Measurements from ENCODE around the gene ZNF416. TPM values are rescaled to one million over a fixed set of nuclear protein-coding genes. Genes with fewer than 3 reads are reported as not detected.
A peak's percentile ranks its signal among the peaks of the same experiment; 100 is the strongest.

Gene ZNF416
- total and polyA plus RNA-seq, 3 experiments from 2014 or later = 5.9 to 6.6 (median 6.3) TPM

- peaks cover 9 to 55% (median 42%) of the 10 kb centered on the region in 5 donors for H3K9me3 Mint-ChIP-seq
- peak; percentile 70 to 89 (median 76) for DNase-seq
- H3K4me1 Mint-ChIP-seq = peaks cover 22 to 34% (median 31%) of the 10 kb centered on the region in 3 donors
- peak within 1 kb of the TSS; percentile 14 for H3K27ac ChIP-seq (ENCODE audit: low read depth, low read length)
- H3K27ac Mint-ChIP-seq = peak within 1 kb of the TSS in 7 of 8 donors; percentile 44 to 98 (median 78)
- H3K36me3 Mint-ChIP-seq = peaks cover 30 to 50% (median 36%) of the 10 kb centered on the region in 3 donors
- H3K36me3 ChIP-seq (ENCODE audit: insufficient read depth, low read length) = peaks cover 14% of the 10 kb centered on the region
- no peaks in the 10 kb centered on the region for H3K27me3 Mint-ChIP-seq
- CTCF ChIA-PET = no interaction called here
- peak within 1 kb of the TSS; percentile 79 for H3K4me3 ChIP-seq (ENCODE audit: low read length)
- peaks cover 15% of the 10 kb centered on the region for H3K4me1 ChIP-seq (ENCODE audit: insufficient read depth, low read length)
- peaks cover 11% of the 10 kb centered on the region for H3K9me3 ChIP-seq (ENCODE audit: low read length)
- H3K4me3 Mint-ChIP-seq = peak within 1 kb of the TSS; percentile 85 to 94 (median 87)
- H3K27me3 ChIP-seq (ENCODE audit: insufficient read depth, low read length, poor library complexity, severe bottlenecking) = no peaks in the 10 kb centered on the region
- POLR2A ChIA-PET = interaction anchor here (0.9 to 1.0 kb wide), 3 partner anchors 14 to 33 kb away, joined by 3 to 4 read pairs (median 3); partner anchors contain the start of genes ZNF134 and ZNF416
Observed at GRCh38 chr19:57599761-57600383, 21.2 kb upstream of the ZNF416 start, which contains the start of gene ZNF530. TSS of gene ZNF530 (plus strand) at chr19:57599885. CDS start at chr19:57604346, 4,461 bp downstream.

DNA sequence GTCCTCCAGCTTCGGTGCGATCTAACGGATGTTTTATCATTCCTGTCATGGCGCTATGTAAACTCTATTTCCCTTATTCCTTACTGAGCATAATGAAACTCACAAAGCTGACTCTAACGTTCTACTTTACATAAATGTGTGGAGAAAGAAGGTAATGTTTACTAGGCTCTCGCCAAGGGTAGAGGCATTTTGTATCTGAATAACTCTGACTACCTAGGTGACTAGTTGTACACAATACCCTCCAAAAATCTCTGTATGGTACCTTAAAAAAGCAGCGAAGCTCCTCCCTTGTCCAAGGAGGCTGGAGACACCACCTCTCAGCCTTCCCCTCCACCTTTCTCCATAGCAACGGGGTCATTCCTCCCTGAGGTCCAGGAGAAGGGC is 20.7 kb upstream of the ZNF416 start:
- H3K27me3 Mint-ChIP-seq = no peaks in the 10 kb centered on the region
- H3K27ac Mint-ChIP-seq = peak overlapping the region in 7 of 8 donors; percentile 44 to 98 (median 78)
- peak overlapping the region; percentile 85 to 94 (median 87) for H3K4me3 Mint-ChIP-seq
- H3K4me1 ChIP-seq (ENCODE audit: insufficient read depth, low read length) = peaks cover 15% of the 10 kb centered on the region
- POLR2A ChIA-PET = interaction anchor here (0.9 to 1.0 kb wide), 3 partner anchors 15 to 33 kb away, joined by 3 to 4 read pairs (median 3); partner anchors contain the start of genes ZNF134 and ZNF416
- no peak for DNase-seq
- peaks cover 9% of the 10 kb centered on the region for H3K36me3 ChIP-seq (ENCODE audit: insufficient read depth, low read length)
- CTCF ChIA-PET = no interaction called here
- peak overlapping the region; percentile 79 for H3K4me3 ChIP-seq (ENCODE audit: low read length)
- peaks cover 25 to 48% (median 31%) of the 10 kb centered on the region in 3 donors for H3K36me3 Mint-ChIP-seq
- peaks cover 6% of the 10 kb centered on the region for H3K9me3 ChIP-seq (ENCODE audit: low read length)
- no peak overlapping the region for H3K27ac ChIP-seq (ENCODE audit: low read depth, low read length)
- no peaks in the 10 kb centered on the region for H3K27me3 ChIP-seq (ENCODE audit: insufficient read depth, low read length, poor library complexity, severe bottlenecking)
- H3K4me1 Mint-ChIP-seq = peaks cover 22 to 34% (median 31%) of the 10 kb centered on the region in 3 donors
- H3K9me3 Mint-ChIP-seq = peaks cover 9 to 54% (median 40%) of the 10 kb centered on the region in 5 donors

DNA sequence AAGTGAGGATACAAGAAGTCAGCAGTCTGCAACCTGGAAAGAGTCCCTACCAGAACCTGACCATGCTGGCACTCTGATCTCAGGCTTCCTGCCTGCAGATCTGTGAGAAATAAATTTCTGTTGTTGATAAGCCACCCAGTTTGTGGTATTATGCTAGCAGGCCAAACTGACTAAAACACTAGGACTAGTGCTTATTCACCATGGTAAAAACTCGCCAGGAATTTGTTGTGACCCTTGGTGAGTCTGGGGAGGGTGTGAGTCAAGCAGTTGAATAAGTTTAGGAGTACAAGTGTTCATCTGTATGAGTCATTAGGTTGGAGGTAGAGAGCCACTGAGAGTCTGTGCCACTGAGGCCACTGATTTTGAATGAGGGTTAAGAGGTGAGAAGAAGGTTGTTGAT is 8.8 kb upstream of the ZNF416 start:
- Mint-ChIP-seq H3K9me3 (peaks cover 24 to 88% (median 81%) of the 10 kb centered on the region in 5 donors), H3K4me3 (no peak overlapping the region), H3K36me3 (peaks cover 39 to 81% (median 78%) of the 10 kb centered on the region in 3 donors), H3K27ac (no peak overlapping the region), H3K4me1 (peaks cover 15 to 24% (median 18%) of the 10 kb centered on the region in 3 donors), H3K27me3 (peaks cover 0 to 3% of the 10 kb centered on the region in 2 donors)
- H3K27ac ChIP-seq (ENCODE audit: low read depth, low read length) = no peak overlapping the region
- no peak overlapping the region for H3K4me3 ChIP-seq (ENCODE audit: low read length)
- DNase-seq = no peak
- H3K27me3 ChIP-seq (ENCODE audit: insufficient read depth, low read length, poor library complexity, severe bottlenecking) = no peaks in the 10 kb centered on the region
- H3K36me3 ChIP-seq (ENCODE audit: insufficient read depth, low read length) = peaks cover 27% of the 10 kb centered on the region
- peaks cover 16% of the 10 kb centered on the region for H3K4me1 ChIP-seq (ENCODE audit: insufficient read depth, low read length)
- peaks cover 65% of the 10 kb centered on the region for H3K9me3 ChIP-seq (ENCODE audit: low read length)
- POLR2A ChIA-PET = no interaction called here
- CTCF ChIA-PET = no interaction called here

GRCh38 chr19:57583521-57584416 is 5.1 kb upstream of the ZNF416 start, which contains the start of gene ZIK1:
TSS of gene ZIK1 (plus strand) at chr19:57584145. CDS start at chr19:57584357, 212 bp downstream.
- peaks cover 29 to 64% (median 45%) of the 10 kb centered on the region in 3 donors for H3K36me3 Mint-ChIP-seq
- Histone ChIP-seq H3K4me3 (ENCODE audit: low read length) (peak within 1 kb of the TSS; percentile 71), H3K27me3 (ENCODE audit: insufficient read depth, low read length, poor library complexity, severe bottlenecking) (no peaks in the 10 kb centered on the region), H3K27ac (ENCODE audit: low read depth, low read length) (no peak within 1 kb of the TSS), H3K4me1 (ENCODE audit: insufficient read depth, low read length) (peaks cover 23% of the 10 kb centered on the region), H3K36me3 (ENCODE audit: insufficient read depth, low read length) (peaks cover 8% of the 10 kb centered on the region), H3K9me3 (ENCODE audit: low read length) (peaks cover 30% of the 10 kb centered on the region)
- POLR2A ChIA-PET = interaction anchor here (0.5 to 1.2 kb wide), 3 partner anchors 30 to 749 kb away, joined by 3 to 4 read pairs (median 3); partner anchors contain the start of genes ZNF134 and ZNF587
- peak; percentile 75 to 94 (median 87) for DNase-seq
- H3K4me1 Mint-ChIP-seq = peaks cover 21 to 32% (median 23%) of the 10 kb centered on the region in 3 donors
- H3K9me3 Mint-ChIP-seq = peaks cover 16 to 70% (median 59%) of the 10 kb centered on the region in 5 donors
- peak within 1 kb of the TSS; percentile 88 to 98 (median 91) for H3K4me3 Mint-ChIP-seq
- CTCF ChIA-PET = interaction anchor here (1.2 kb wide), 1 partner anchor 30 kb away, joined by 3 read pairs; the partner anchor contains the start of gene ZNF134
- no peaks in the 10 kb centered on the region for H3K27me3 Mint-ChIP-seq
- peak within 1 kb of the TSS; percentile 32 to 89 (median 80) for H3K27ac Mint-ChIP-seq

DNA sequence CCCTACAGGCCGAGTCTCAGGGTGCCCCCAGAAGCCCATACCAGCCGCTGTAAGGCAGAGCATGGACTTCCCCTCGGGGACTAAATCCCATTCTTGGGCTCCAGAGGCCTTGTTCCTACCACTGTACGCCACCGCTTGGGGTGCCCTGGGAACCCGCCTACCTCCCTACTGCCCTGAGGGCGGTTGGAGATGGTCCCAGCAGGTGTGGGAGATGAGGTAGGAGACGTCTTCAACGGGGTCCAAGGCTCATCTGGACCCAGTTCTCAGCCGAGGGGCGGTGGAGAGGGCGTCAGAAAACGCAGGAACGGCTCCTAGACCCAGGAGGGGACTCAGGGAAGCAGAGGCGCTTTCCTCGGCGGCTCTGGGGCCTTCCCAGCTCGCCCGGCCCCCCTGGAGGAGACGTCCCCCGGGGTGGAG is 4.4 kb upstream of the ZNF416 start:
- DNase-seq = no peak
- CTCF ChIA-PET = interaction anchor here (1.2 kb wide), 1 partner anchor 31 kb away, joined by 3 read pairs; the partner anchor contains the start of gene ZNF134
- Histone ChIP-seq H3K4me3 (ENCODE audit: low read length) (peak overlapping the region; percentile 71), H3K4me1 (ENCODE audit: insufficient read depth, low read length) (peaks cover 25% of the 10 kb centered on the region), H3K27me3 (ENCODE audit: insufficient read depth, low read length, poor library complexity, severe bottlenecking) (no peaks in the 10 kb centered on the region), H3K36me3 (ENCODE audit: insufficient read depth, low read length) (peaks cover 1% of the 10 kb centered on the region), H3K9me3 (ENCODE audit: low read length) (peaks cover 26% of the 10 kb centered on the region), H3K27ac (ENCODE audit: low read depth, low read length) (no peak overlapping the region)
- Mint-ChIP-seq H3K27ac (peak overlapping the region in 2 of 8 donors; percentile 32 to 72), H3K27me3 (no peaks in the 10 kb centered on the region), H3K4me1 (peaks cover 23 to 36% (median 27%) of the 10 kb centered on the region in 3 donors), H3K4me3 (peak overlapping the region in 5 of 7 donors; percentile 1 to 92 (median 49)), H3K9me3 (peaks cover 16 to 65% (median 53%) of the 10 kb centered on the region in 5 donors), H3K36me3 (peaks cover 26 to 59% (median 40%) of the 10 kb centered on the region in 3 donors)
- POLR2A ChIA-PET = interaction anchor here (0.5 to 1.0 kb wide), 3 partner anchors 32 to 749 kb away, joined by 3 to 4 read pairs (median 3); partner anchors contain the start of gene ZNF154

DNA sequence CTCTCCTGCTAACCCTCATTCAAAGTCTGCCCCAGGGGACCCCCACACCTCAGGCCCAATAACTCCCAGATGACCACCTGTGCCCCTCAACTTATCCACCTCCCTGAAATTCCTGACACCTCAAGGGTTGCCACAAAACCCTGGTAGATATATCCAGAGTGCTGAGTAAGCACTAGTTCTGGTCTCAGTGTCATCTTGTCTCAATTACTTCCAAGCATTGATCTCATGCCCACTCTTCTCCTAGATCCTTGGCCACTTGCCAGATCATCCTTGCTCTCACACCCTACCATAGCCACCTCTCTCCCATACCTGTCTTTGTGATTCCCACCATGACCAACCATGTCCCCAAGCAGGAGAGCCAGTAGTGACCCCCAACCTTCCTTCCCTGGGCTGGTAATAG is 2.0 kb downstream of the ZNF416 start:
- Histone ChIP-seq H3K36me3 (ENCODE audit: insufficient read depth, low read length) (peaks cover 47% of the 10 kb centered on the region), H3K4me1 (ENCODE audit: insufficient read depth, low read length) (peaks cover 17% of the 10 kb centered on the region), H3K4me3 (ENCODE audit: low read length) (no peak overlapping the region), H3K9me3 (ENCODE audit: low read length) (peaks cover 60% of the 10 kb centered on the region), H3K27me3 (ENCODE audit: insufficient read depth, low read length, poor library complexity, severe bottlenecking) (no peaks in the 10 kb centered on the region), H3K27ac (ENCODE audit: low read depth, low read length) (no peak overlapping the region)
- Mint-ChIP-seq H3K36me3 (peaks cover 43 to 77% (median 61%) of the 10 kb centered on the region in 3 donors), H3K9me3 (peaks cover 16 to 75% (median 66%) of the 10 kb centered on the region in 5 donors), H3K27me3 (peaks cover 0 to 2% of the 10 kb centered on the region in 2 donors), H3K4me3 (peak overlapping the region in 5 of 7 donors; percentile 10 to 64 (median 61)), H3K27ac (no peak overlapping the region), H3K4me1 (peaks cover 24 to 29% (median 27%) of the 10 kb centered on the region in 3 donors)
- ChIA-PET POLR2A (no interaction called here), CTCF (no interaction called here)
- no peak for DNase-seq

DNA sequence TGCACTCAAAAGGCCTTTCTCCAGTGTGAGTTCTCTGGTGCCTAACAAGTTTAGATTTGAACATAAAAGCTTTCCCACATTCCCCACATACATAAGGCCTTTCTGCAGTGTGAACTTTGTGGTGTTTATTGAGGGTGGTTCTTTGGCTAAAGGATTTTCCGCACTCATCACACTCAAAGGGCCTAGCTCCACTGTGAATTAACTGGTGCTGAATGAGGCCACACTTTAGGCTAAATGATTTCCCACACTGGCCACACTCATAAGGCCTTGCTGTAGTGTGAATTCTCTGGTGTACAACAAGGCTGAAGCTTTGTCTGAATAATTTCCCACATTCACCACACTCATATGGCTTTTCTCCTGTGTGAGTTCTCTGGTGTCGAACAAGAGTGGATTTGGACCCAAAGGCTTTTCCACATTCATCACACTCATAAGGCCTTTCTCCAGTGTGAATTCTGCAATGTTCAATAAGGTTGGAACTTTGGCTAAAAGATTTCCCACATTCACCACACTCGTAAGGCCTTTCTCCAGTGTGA is 6.2 kb downstream of the ZNF416 start:
- Mint-ChIP-seq H3K27me3 (peaks cover 0 to 2% of the 10 kb centered on the region in 2 donors), H3K4me3 (no peak overlapping the region), H3K9me3 (peaks cover 16 to 97% (median 95%) of the 10 kb centered on the region in 5 donors), H3K4me1 (peaks cover 11 to 13% (median 13%) of the 10 kb centered on the region in 3 donors), H3K36me3 (peaks cover 37 to 66% (median 63%) of the 10 kb centered on the region in 3 donors), H3K27ac (no peak overlapping the region)
- H3K27me3 ChIP-seq (ENCODE audit: insufficient read depth, low read length, poor library complexity, severe bottlenecking) = no peaks in the 10 kb centered on the region
- no peak overlapping the region for H3K4me3 ChIP-seq (ENCODE audit: low read length)
- H3K36me3 ChIP-seq (ENCODE audit: insufficient read depth, low read length) = peaks cover 47% of the 10 kb centered on the region
- peaks cover 83% of the 10 kb centered on the region for H3K9me3 ChIP-seq (ENCODE audit: low read length)
- no peak overlapping the region for H3K27ac ChIP-seq (ENCODE audit: low read depth, low read length)
- no peak for DNase-seq
- CTCF ChIA-PET = no interaction called here
- H3K4me1 ChIP-seq (ENCODE audit: insufficient read depth, low read length) = peaks cover 2% of the 10 kb centered on the region
- POLR2A ChIA-PET = no interaction called here

Measured in CD8-positive, alpha-beta memory T cell (primary cell).